GM12874 (cell line): ENCODE measurements around the gene IL1R1.

ENCODE experiments used
- TF ChIP-seq, protein P1 (sequence below): IDR thresholded peaks from 2 replicates; pipeline ENCODE4 v1.5.1; 2011; ENCODE audit warnings: low read depth, mild to moderate bottlenecking, control low read depth, low read length, moderate library complexity; ENCODE audit not compliant: insufficient read depth

IL1R1 gene

DNA sequence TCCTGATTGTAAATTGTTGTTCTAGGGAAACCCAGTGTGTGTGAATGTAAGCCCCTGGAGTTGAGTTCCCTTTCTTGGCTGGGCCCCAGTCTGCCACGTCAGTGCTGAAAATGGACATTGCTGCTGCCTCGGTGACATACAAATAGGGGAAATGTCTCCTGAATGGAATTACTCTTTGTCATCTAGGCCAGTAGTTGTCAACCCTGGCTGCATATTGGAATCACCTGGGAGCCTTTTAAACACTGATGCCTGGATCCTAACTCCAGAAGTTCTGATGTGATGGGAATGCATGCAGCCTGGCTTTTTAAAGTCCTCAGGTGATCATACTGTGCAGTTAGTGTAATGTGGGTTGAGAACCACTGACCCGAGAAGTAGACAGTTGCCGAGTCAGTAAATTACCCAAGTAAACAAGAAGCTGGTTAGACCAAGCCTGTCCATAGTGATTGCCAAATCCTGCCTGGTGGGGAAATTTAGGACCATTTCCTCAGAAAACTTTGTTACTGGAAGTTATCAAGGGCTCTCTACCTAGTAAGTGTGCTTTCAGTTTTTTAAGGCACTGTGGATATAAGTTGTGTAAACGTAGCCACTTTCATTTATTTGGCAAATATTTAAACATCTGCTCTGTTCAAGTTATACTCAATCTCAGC lies 27.6 kb upstream of the IL1R1 start:
- TF ChIP-seq, protein P1, sequence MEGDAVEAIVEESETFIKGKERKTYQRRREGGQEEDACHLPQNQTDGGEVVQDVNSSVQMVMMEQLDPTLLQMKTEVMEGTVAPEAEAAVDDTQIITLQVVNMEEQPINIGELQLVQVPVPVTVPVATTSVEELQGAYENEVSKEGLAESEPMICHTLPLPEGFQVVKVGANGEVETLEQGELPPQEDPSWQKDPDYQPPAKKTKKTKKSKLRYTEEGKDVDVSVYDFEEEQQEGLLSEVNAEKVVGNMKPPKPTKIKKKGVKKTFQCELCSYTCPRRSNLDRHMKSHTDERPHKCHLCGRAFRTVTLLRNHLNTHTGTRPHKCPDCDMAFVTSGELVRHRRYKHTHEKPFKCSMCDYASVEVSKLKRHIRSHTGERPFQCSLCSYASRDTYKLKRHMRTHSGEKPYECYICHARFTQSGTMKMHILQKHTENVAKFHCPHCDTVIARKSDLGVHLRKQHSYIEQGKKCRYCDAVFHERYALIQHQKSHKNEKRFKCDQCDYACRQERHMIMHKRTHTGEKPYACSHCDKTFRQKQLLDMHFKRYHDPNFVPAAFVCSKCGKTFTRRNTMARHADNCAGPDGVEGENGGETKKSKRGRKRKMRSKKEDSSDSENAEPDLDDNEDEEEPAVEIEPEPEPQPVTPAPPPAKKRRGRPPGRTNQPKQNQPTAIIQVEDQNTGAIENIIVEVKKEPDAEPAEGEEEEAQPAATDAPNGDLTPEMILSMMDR = no peak

DNA sequence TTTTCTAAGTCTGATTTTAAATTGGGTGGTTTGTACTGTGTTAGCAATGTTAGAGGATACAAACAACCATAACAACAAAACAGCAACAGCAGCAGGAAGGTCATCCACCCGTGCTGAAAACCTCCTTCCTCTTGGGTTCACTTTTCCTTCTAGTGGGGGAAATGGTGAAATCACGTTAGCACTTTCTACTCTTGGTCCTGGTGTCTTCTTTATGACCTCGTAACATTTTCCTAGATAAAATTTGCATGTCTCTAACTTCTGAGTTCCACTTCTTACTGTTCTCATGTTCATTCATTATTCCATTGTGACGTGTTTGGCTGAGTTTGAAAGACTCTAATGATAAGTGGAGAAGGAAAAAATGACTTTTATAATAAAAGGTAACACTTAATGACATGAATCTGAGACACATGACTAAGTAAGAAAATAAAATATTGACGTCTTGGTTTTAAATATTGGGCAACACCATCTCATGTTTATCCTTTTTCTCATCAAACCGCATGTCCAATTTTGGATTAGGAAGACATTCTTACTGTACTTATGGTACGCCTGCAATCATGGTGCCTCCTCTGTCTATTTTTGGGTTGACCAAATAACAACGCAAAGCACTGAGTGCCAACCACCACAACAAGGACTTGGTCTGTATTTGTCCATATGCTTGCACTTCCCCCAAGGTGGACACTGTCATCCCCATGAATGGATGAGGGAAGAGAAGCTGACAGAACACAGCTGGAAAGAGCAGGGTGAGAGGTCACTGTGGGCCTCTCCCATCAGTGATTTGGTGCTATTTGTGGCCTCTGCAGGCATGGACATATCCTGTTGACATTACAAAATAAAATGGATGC lies 25.7 kb upstream of the IL1R1 start:
- TF ChIP-seq, protein P1 = no peak

DNA sequence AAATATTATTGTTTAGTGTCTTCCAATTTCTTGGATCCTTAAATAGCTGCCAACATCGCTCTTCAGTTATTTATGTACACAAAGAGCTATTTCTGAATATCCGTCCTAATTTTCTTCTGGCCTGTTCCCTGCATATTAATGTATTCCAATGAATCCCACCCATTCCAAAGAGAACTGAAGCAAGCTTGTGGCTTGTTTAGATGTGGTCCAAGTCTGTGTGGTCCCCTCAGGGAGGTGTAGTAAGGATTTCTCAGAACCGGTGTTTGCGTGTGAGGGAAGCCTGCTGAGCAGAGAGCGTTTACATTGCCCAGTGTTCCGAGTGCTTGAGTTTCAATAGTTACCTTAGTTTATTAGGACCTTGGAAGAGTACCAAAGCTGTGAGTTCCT lies 25.1 kb upstream of the IL1R1 start:
- TF ChIP-seq, protein P1 = no peak

DNA sequence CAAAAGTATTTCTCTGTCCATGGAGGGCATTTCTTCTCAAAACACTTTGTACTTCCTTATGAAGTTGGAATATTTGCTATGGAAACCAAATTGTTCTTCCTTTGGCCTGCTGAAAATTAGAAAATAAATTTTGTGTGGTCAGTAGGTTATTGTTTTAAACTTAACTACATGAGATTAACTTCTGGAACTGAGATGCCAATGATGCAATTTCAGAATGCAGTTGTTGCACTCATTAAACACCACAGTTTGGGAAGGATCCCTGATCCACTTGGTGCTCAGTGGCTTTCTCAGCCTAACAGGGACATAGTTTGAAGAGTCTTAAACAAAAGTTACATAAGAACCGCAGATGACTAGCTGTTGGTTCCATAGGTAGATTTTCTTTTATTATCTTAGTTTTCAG lies 23.3 kb upstream of the IL1R1 start:
- TF ChIP-seq, protein P1 = no peak

DNA sequence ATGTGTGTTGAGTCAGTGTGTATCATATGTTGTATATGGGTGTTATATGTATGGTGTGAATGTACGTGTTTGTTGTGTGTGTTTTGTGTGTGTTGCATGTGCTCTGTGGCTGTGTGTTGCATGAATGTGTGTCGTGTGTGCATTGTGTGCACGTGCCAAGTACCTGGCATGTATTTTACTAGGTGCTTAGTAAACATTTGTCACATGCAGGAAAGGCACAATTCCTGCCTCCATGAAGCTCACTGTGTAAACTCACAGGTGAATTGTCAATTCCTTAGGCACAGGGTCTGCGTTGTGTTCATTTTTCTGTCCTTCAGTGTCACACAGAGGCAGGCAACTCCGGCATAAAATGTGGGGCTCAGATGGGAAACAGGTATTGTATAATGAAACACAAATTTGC lies 22.3 kb upstream of the IL1R1 start:
- TF ChIP-seq, protein P1 = no peak

DNA sequence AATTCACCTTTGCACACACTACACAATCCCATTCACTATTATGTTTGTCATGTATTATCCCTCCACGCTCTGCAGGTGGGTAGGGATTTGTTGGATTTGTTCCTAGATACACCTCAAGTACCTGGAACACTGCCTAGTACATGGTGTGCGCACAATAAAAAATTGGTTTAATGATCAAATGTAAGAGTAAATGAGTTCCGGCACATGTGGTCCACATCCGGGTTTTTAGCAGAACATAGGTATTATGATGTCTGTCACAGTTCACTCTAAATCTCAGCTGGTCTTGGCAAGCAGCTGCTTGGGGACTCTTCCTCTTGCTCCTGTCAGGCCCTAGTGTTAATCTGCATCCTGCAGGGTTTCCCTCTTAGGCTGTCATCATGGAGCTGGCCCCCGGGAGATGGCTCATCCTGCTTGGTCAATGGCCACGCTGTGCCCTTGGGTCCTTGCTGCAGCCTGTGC lies 21.8 kb upstream of the IL1R1 start:
- TF ChIP-seq, protein P1 = no peak

DNA sequence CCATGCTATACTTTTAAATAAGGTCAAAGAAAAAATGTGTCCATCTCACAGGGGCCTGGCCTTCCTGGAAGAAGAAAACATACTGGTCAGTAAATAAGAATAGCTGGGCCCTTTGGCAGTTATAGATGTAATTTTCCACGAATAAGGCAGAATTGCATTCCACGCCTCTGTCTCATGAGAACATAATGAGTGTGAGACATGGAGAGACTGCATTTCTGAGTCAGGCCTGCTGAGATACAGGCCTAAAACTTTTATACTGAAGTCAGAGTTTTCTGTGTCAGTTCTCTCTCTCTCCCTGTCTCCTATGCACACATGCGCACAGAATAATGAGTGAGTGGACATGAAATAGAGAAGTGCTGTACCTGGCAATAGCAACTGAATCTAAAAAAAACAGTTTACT lies 20.4 kb upstream of the IL1R1 start:
- TF ChIP-seq, protein P1 = no peak
